DND-41 (cell line): Measurements from ENCODE around the gene RABGAP1L.

Experiments used
- ATAC-seq: fragments of 200-7000 bp; cut with Tn5 transposase; 3 replicates; pipeline ENCODE4 v1.9.1; 2021; ENCODE audit warnings: low read depth; ENCODE audit not compliant: insufficient read depth
- DNase-seq: peaks from one replicate; pipeline ENCODE4 v3.0.0-alpha.2; 2020
- H2AFZ ChIP-seq: 2 replicates; pipeline ENCODE4 v1.6.0; 2012; ENCODE audit warnings: low read depth, low read length
- H3K27ac ChIP-seq: 2 replicates; pipeline ENCODE4 v1.5.1; 2012; ENCODE audit warnings: low read length, inconsistent platforms
- H3K27me3 ChIP-seq: fragments of 200-600 bp; sonication (generic); 2 replicates; pipeline ENCODE4 v1.6.0; 2012; ENCODE audit warnings: low read length, mild to moderate bottlenecking, inconsistent platforms; ENCODE audit not compliant: insufficient read depth, poor library complexity
- H3K36me3 ChIP-seq: 2 replicates; pipeline ENCODE4 v1.5.1; 2012; ENCODE audit warnings: low read length, inconsistent platforms; ENCODE audit not compliant: insufficient read depth
- H3K4me1 ChIP-seq: 2 replicates; pipeline ENCODE4 v1.5.1; 2012; ENCODE audit warnings: mild to moderate bottlenecking, low read length; ENCODE audit not compliant: insufficient read depth
- H3K4me2 ChIP-seq: 2 replicates; pipeline ENCODE4 v1.6.0; 2012; ENCODE audit warnings: mild to moderate bottlenecking, moderate library complexity, low read length, inconsistent platforms; ENCODE audit not compliant: insufficient read depth
- H3K4me3 ChIP-seq, 2 experiments: fragments of 200-600 bp in 1 of 2; shearing (Covaris generic) in 1 of 2; 2 replicates each; pipeline ENCODE4 v1.5.1; 2012 to 2016; ENCODE audit warnings: inconsistent platforms in 2 of 2, low read length in 2 of 2, mild to moderate bottlenecking in 2 of 2, low read depth in 1 of 2, moderate library complexity in 1 of 2
- H3K79me2 ChIP-seq: 2 replicates; pipeline ENCODE4 v1.6.0; 2012; ENCODE audit warnings: low read length, inconsistent platforms; ENCODE audit not compliant: insufficient read depth
- H3K9ac ChIP-seq: 2 replicates; pipeline ENCODE4 v1.6.0; 2012; ENCODE audit warnings: low read depth, mild to moderate bottlenecking, inconsistent platforms, low read length, moderate library complexity
- H3K9me3 ChIP-seq: 2 replicates; pipeline ENCODE4 v1.5.1; 2012; ENCODE audit warnings: low read length, moderate library complexity, mild to moderate bottlenecking, inconsistent platforms; ENCODE audit not compliant: insufficient read depth, severe bottlenecking
- H4K20me1 ChIP-seq: 2 replicates; pipeline ENCODE4 v1.6.0; 2012; ENCODE audit warnings: low read length; ENCODE audit not compliant: insufficient read depth
- CTCF ChIP-seq: IDR thresholded peaks from 2 replicates; pipeline ENCODE4 v1.5.1; 2012; ENCODE audit warnings: borderline replicate concordance, low read length, moderate library complexity, mild to moderate bottlenecking; ENCODE audit not compliant: poor library complexity, severe bottlenecking; ENCODE audit errors: extremely low read depth
- EZH2 ChIP-seq: IDR thresholded peaks from 3 replicates; pipeline ENCODE4 v1.6.1; 2012; ENCODE audit warnings: borderline replicate concordance, low read depth, mild to moderate bottlenecking, moderate library complexity, low read length, inconsistent platforms; ENCODE audit not compliant: severe bottlenecking

RABGAP1L gene

GRCh38 chr1:174748586-174748985 lies 589.3 kb downstream of the RABGAP1L start:
- no peaks in the 10 kb centered on the region for H3K9me3 ChIP-seq
- no peak for ATAC-seq
- no peak for TF ChIP-seq CTCF
- no peak for TF ChIP-seq EZH2
- no peak overlapping the region for H3K27ac ChIP-seq
- no peak overlapping the region for H2AFZ ChIP-seq
- H4K20me1 ChIP-seq = no peaks in the 10 kb centered on the region
- DNase-seq = no peak
- H3K36me3 ChIP-seq = no peaks in the 10 kb centered on the region
- H3K4me2 ChIP-seq = no peak overlapping the region
- H3K4me1 ChIP-seq = no peaks in the 10 kb centered on the region
- no peaks in the 10 kb centered on the region for H3K27me3 ChIP-seq
- H3K79me2 ChIP-seq = no peaks in the 10 kb centered on the region
- no peak overlapping the region for H3K9ac ChIP-seq
- no peak overlapping the region for H3K4me3 ChIP-seq

- no peaks in the 10 kb centered on the region for H4K20me1 ChIP-seq
- no peaks in the 10 kb centered on the region for H3K27me3 ChIP-seq
- H3K4me3 ChIP-seq = no peak overlapping the region
- H3K4me2 ChIP-seq = no peak overlapping the region
- ATAC-seq = no peak
- H3K9ac ChIP-seq = no peak overlapping the region
- H3K79me2 ChIP-seq = no peaks in the 10 kb centered on the region
- no peak overlapping the region for H3K27ac ChIP-seq
- DNase-seq = no peak
- H3K9me3 ChIP-seq = no peaks in the 10 kb centered on the region
- TF ChIP-seq CTCF = no peak
- no peak for TF ChIP-seq EZH2
- H3K36me3 ChIP-seq = no peaks in the 10 kb centered on the region
- H2AFZ ChIP-seq = no peak overlapping the region
- no peaks in the 10 kb centered on the region for H3K4me1 ChIP-seq
Observed at GRCh38 chr1:174753131-174753530, 593.8 kb downstream of the RABGAP1L start.

GRCh38 chr1:174761335-174761734 lies 602.0 kb downstream of the RABGAP1L start:
- H3K79me2 ChIP-seq = no peaks in the 10 kb centered on the region
- H3K27ac ChIP-seq = no peak overlapping the region
- H3K9ac ChIP-seq = no peak overlapping the region
- no peaks in the 10 kb centered on the region for H3K4me1 ChIP-seq
- no peak for ATAC-seq
- H2AFZ ChIP-seq = no peak overlapping the region
- H3K27me3 ChIP-seq = no peaks in the 10 kb centered on the region
- no peak overlapping the region for H3K4me2 ChIP-seq
- H3K36me3 ChIP-seq = no peaks in the 10 kb centered on the region
- no peaks in the 10 kb centered on the region for H4K20me1 ChIP-seq
- TF ChIP-seq EZH2 (no peak), CTCF (no peak)
- H3K4me3 ChIP-seq = no peak overlapping the region
- no peaks in the 10 kb centered on the region for H3K9me3 ChIP-seq
- DNase-seq = no peak

- Histone ChIP-seq H3K36me3 (no peaks in the 10 kb centered on the region), H3K27me3 (no peaks in the 10 kb centered on the region), H3K4me2 (no peak overlapping the region), H3K9ac (no peak overlapping the region), H3K27ac (no peak overlapping the region), H3K4me1 (no peaks in the 10 kb centered on the region), H3K9me3 (no peaks in the 10 kb centered on the region), H3K79me2 (no peaks in the 10 kb centered on the region), H2AFZ (no peak overlapping the region), H4K20me1 (no peaks in the 10 kb centered on the region), H3K4me3 (no peak overlapping the region)
- TF ChIP-seq EZH2 (no peak), CTCF (no peak)
- DNase-seq (no peak), ATAC-seq (no peak)
Observed at GRCh38 chr1:174761901-174762585, 602.7 kb downstream of the RABGAP1L start.
